ENCODE results near the gene FAM135A. TPM values are rescaled to one million over a fixed set of nuclear protein-coding genes. Genes with fewer than 3 reads are reported as not detected.
A peak's percentile ranks its signal among the peaks of the same experiment; 100 is the strongest.

FAM135A gene
- total and polyA plus RNA-seq, 9 of the 15 experiments (the other 6 are each of a cell fraction or from before 2014, with no cell fraction given): 7.4 to 32.9 (median 19.2) TPM

DNA sequence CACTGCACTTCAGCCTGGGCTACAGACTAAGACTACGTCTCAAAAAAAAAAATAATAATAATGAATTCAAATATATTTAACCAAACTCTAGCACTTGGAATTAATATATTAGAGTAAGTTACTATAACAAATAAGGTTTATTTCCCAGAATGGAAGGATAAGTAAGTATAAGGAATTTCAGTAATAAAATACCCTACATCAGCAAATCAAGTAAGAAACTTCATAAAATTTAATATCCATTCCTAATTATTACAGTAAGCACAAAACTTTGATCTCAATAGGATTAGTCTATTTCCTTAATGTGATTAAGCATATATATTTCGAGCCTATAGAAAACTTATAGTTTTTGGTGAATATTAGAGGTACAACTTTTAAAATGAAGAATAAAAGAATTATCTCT is 116.7 kb downstream of the FAM135A start:
- no peak overlapping the region for H2AFZ ChIP-seq (ENCODE audit: low read depth, low read length)
- intact Hi-C loops (cut with micrococcal nuclease): no loop called here
- ChIA-PET POLR2A (no interaction called here), CTCF (ENCODE audit: low intra/inter-chr PET ratio) (no interaction called here)
- peaks cover 30% of the 10 kb centered on the region; the same call in 2 of the 3 replicates for H3K36me3 ChIP-seq (ENCODE audit: control insufficient read depth, insufficient read depth, low read length)
- no peaks in the 10 kb centered on the region for H3K4me1 ChIP-seq (replicated peaks in 1 of 2; ENCODE audit: control insufficient read depth in 2 of 2, insufficient read depth in 2 of 2, low read length in 2 of 2)
- DNase-seq (ENCODE audit: extremely low read depth in 1 of 4, low spot score in 3 of 4) (no peak), ATAC-seq (no peak), FAIRE-seq (no peak)
- no peak overlapping the region for H3K9ac ChIP-seq (ENCODE audit: insufficient read depth in 1 of 2, low read depth in 2 of 2, low read length in 2 of 2)
- no peaks in the 10 kb centered on the region for H3K27me3 ChIP-seq (ENCODE audit: control insufficient read depth in 2 of 2, insufficient read depth in 2 of 2, low read length in 2 of 2)
- 83% methylated on average over 2 of the region's 2 CpGs for WGBS (ENCODE audit: insufficient coverage, low coverage, missing lambda C conversion rate)
- H3K9me1 ChIP-seq (ENCODE audit: control insufficient read depth, insufficient read depth, low read length): no peaks in the 10 kb centered on the region
- no peak overlapping the region for H3K4me2 ChIP-seq (ENCODE audit: insufficient read depth, low read length)
- no peaks in the 10 kb centered on the region for H4K20me1 ChIP-seq (replicated peaks; ENCODE audit: control insufficient read depth, insufficient read depth, low read length)
- no peak overlapping the region for H3K27ac ChIP-seq (ENCODE audit: extremely low read depth, low read depth, low read length)
- no peaks in the 10 kb centered on the region for H3K79me2 ChIP-seq (ENCODE audit: control insufficient read depth, insufficient read depth, low read length)
- TF ChIP-seq KDM1A (IDR thresholded peaks at IDR 0.05): no peak
- TF ChIP-seq, protein P1, sequence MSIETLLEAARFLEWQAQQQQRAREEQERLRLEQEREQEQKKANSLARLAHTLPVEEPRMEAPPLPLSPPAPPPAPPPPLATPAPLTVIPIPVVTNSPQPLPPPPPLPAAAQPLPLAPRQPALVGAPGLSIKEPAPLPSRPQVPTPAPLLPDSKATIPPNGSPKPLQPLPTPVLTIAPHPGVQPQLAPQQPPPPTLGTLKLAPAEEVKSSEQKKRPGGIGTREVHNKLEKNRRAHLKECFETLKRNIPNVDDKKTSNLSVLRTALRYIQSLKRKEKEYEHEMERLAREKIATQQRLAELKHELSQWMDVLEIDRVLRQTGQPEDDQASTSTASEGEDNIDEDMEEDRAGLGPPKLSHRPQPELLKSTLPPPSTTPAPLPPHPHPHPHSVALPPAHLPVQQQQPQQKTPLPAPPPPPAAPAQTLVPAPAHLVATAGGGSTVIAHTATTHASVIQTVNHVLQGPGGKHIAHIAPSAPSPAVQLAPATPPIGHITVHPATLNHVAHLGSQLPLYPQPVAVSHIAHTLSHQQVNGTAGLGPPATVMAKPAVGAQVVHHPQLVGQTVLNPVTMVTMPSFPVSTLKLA (conservative IDR thresholded peaks at IDR 0.05): no peak
- no peak for TF ChIP-seq YY1 (IDR thresholded peaks at IDR 0.05; ENCODE audit: borderline replicate concordance in 1 of 3, control insufficient read depth in 1 of 3, extremely low read depth in 1 of 3, insufficient read depth in 3 of 3, insufficient read length in 1 of 3, insufficient replicate concordance in 2 of 3, low read depth in 1 of 3, low read length in 2 of 3)
- no peak for TF ChIP-seq SNIP1 (IDR thresholded peaks at IDR 0.05; ENCODE audit: low read depth)
- TF ChIP-seq ZNF253 (CRISPR knock-in tag; conservative IDR thresholded peaks at IDR 0.05): no peak
- TF ChIP-seq MAFG (tag; conservative IDR thresholded peaks at IDR 0.05): 0 out of 2 replicates have a peak, but pooled peaks have one; percentile 31
- no peak for TF ChIP-seq CCAR2 (IDR thresholded peaks at IDR 0.05; ENCODE audit: low read depth, low read length)
- no peak for TF ChIP-seq ZNF395 (CRISPR knock-in tag; IDR thresholded peaks at IDR 0.05)
- peak; percentile 78 for TF ChIP-seq ZNF316 (IDR thresholded peaks at IDR 0.05)
- no peak for TF ChIP-seq CSDE1 (IDR thresholded peaks at IDR 0.05)
- no peak for TF ChIP-seq NFRKB (IDR thresholded peaks at IDR 0.05; ENCODE audit: low read depth)
- TF ChIP-seq ZNF354B (CRISPR knock-in tag; IDR thresholded peaks at IDR 0.05): no peak
- TF ChIP-seq SFPQ (IDR thresholded peaks at IDR 0.05; ENCODE audit: low read depth, low read length): no peak
- no peak for TF ChIP-seq ZNF175 (CRISPR knock-in tag; IDR thresholded peaks at IDR 0.05; ENCODE audit: low read depth)
- no peak for TF ChIP-seq ASH1L (IDR thresholded peaks at IDR 0.05; ENCODE audit: borderline replicate concordance, low read depth, partially characterized antibody)
- TF ChIP-seq NR4A1 (CRISPR knock-in tag; IDR thresholded peaks at IDR 0.05): no peak
- no peak for TF ChIP-seq NR4A1 (tag; IDR thresholded peaks at IDR 0.05)
- TF ChIP-seq C11orf30 (IDR thresholded peaks at IDR 0.05; ENCODE audit: low read depth): peak; percentile 65
- TF ChIP-seq SAFB (IDR thresholded peaks at IDR 0.05; ENCODE audit: borderline replicate concordance, low read depth, low read length): no peak
- no peak for TF ChIP-seq ZNF785 (CRISPR knock-in tag; IDR thresholded peaks at IDR 0.05)
- H3K9me3 ChIP-seq (replicated peaks; ENCODE audit: control insufficient read depth, insufficient read depth, low read depth, low read length): no peaks in the 10 kb centered on the region
- in situ Hi-C loops (cut with MboI): loop anchor here (25.0 kb wide), 1 partner anchor 357 kb away; no protein-coding TSS in a partner anchor
- no TSS peak for BruUV-seq (replicated peaks)
- H3K4me3 ChIP-seq: no peak overlapping the region
